Transverse colon (tissue), 4 donors: Measurements from ENCODE around the gene TTC16.
"Not testable (repeated sequence)": the region's sequence is repeated elsewhere in the genome, so short reads cannot be mapped to it uniquely, and the experiment has no call there.

Experiments used
- EP300 ChIP-seq: sonication (generic); formaldehyde crosslinking; IDR thresholded peaks from one replicate; pipeline ENCODE4 v1.6.1; 2017; ENCODE audit warnings: antibody characterized with exemption, low read depth
- POLR2A ChIP-seq: fragments of 450-650 bp; IDR thresholded peaks from one replicate; pipeline ENCODE4 v1.6.1; 2016; ENCODE audit warnings: antibody characterized with exemption, mild to moderate bottlenecking, moderate library complexity
- POLR2AphosphoS5 ChIP-seq, 3 donors: sonication (generic); formaldehyde crosslinking; IDR thresholded peaks; one replicate each; pipeline ENCODE4 v1.6.1; 2016; ENCODE audit warnings: antibody characterized with exemption in 3 of 3
- TF ChIP-seq, protein P1 (sequence below), 5 experiments: fragments of 200-600 bp in 3 of 5; fragments of 450-650 bp in 2 of 5; sonication (generic) in 3 of 5; IDR thresholded peaks; 1 replicate in 2 of 5; 2 replicates in 3 of 5; pipeline ENCODE4 v1.5.1; 2016 to 2017; ENCODE audit warnings: antibody characterized with exemption in 5 of 5, inconsistent platforms in 3 of 5, mild to moderate bottlenecking in 2 of 5, moderate library complexity in 1 of 5

- TF ChIP-seq POLR2A; POLR2AphosphoS5 (IDR thresholded peaks at IDR 0.05); EP300: not testable (repeated sequence)
- TF ChIP-seq, protein P1, sequence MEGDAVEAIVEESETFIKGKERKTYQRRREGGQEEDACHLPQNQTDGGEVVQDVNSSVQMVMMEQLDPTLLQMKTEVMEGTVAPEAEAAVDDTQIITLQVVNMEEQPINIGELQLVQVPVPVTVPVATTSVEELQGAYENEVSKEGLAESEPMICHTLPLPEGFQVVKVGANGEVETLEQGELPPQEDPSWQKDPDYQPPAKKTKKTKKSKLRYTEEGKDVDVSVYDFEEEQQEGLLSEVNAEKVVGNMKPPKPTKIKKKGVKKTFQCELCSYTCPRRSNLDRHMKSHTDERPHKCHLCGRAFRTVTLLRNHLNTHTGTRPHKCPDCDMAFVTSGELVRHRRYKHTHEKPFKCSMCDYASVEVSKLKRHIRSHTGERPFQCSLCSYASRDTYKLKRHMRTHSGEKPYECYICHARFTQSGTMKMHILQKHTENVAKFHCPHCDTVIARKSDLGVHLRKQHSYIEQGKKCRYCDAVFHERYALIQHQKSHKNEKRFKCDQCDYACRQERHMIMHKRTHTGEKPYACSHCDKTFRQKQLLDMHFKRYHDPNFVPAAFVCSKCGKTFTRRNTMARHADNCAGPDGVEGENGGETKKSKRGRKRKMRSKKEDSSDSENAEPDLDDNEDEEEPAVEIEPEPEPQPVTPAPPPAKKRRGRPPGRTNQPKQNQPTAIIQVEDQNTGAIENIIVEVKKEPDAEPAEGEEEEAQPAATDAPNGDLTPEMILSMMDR (IDR thresholded peaks at IDR 0.05), result peak in 1 of 5 experiments; percentile 7
These were observed 65.0 kb downstream of the TTC16 start for GRCh38 chr9:127780909-127781308.
